GM12864 (cell line): ENCODE data around the gene RBKS.

Experiments used
- DNase-seq: peaks from one replicate; pipeline ENCODE4 v3.0.0-alpha.2; 2011; ENCODE audit warnings: low read depth
- H3K4me3 ChIP-seq: 2 replicates; pipeline ENCODE4 v1.5.1; 2011; ENCODE audit warnings: mild to moderate bottlenecking, low read depth, low read length, control low read depth
- CTCF ChIP-seq: IDR thresholded peaks from 2 replicates; pipeline ENCODE4 v1.5.1; 2011; ENCODE audit warnings: low read depth, mild to moderate bottlenecking, moderate library complexity, low read length, control low read depth, inconsistent platforms; ENCODE audit errors: missing control alignments

Gene RBKS

GRCh38 chr2:27893006-27893405 is 2.8 kb upstream of the RBKS start:
- no peak for TF ChIP-seq CTCF
- DNase-seq: no peak

GRCh38 chr2:27891673-27892105 is 1.5 kb upstream of the RBKS start:
- DNase-seq: no peak
- no peak for TF ChIP-seq CTCF
- peak overlapping the region; percentile 98 for H3K4me3 ChIP-seq

More at GRCh38 chr2:27893006-27893405, 2.8 kb upstream of the RBKS start:
- H3K4me3 ChIP-seq: no peak overlapping the region

GRCh38 chr2:27890924-27891672 is 911 bp upstream of the RBKS start:
- H3K4me3 ChIP-seq: peak overlapping the region; percentile 98
- no peak for TF ChIP-seq CTCF
- DNase-seq: peak; percentile 65

- TF ChIP-seq CTCF: no peak
- H3K4me3 ChIP-seq: peak overlapping the region; percentile 98
- DNase-seq: no peak
These were observed 427 bp downstream of the RBKS start for GRCh38 chr2:27889774-27890145.

GRCh38 chr2:27888790-27889189 is 1.4 kb downstream of the RBKS start:
- DNase-seq: no peak
- no peak overlapping the region for H3K4me3 ChIP-seq
- no peak for TF ChIP-seq CTCF

GRCh38 chr2:27887830-27888229 is 2.4 kb downstream of the RBKS start:
- no peak overlapping the region for H3K4me3 ChIP-seq
- no peak for DNase-seq
- no peak for TF ChIP-seq CTCF

GRCh38 chr2:27887111-27887510 is 3.1 kb downstream of the RBKS start:
- TF ChIP-seq CTCF: no peak
- DNase-seq: no peak

More at GRCh38 chr2:27887111-27887510, 3.1 kb downstream of the RBKS start:
- no peak overlapping the region for H3K4me3 ChIP-seq
